Glomerular visceral epithelial cell (primary cell): ENCODE data around the gene CHTF18.
"Not testable (repeated sequence)": the region's sequence is repeated elsewhere in the genome, so short reads cannot be mapped to it uniquely, and the experiment has no call there.

Source experiments
- DNase-seq: peaks from one replicate; pipeline ENCODE4 v3.0.0-alpha.2; 2016; ENCODE audit errors: extremely low spot score

The CHTF18 gene

DNA sequence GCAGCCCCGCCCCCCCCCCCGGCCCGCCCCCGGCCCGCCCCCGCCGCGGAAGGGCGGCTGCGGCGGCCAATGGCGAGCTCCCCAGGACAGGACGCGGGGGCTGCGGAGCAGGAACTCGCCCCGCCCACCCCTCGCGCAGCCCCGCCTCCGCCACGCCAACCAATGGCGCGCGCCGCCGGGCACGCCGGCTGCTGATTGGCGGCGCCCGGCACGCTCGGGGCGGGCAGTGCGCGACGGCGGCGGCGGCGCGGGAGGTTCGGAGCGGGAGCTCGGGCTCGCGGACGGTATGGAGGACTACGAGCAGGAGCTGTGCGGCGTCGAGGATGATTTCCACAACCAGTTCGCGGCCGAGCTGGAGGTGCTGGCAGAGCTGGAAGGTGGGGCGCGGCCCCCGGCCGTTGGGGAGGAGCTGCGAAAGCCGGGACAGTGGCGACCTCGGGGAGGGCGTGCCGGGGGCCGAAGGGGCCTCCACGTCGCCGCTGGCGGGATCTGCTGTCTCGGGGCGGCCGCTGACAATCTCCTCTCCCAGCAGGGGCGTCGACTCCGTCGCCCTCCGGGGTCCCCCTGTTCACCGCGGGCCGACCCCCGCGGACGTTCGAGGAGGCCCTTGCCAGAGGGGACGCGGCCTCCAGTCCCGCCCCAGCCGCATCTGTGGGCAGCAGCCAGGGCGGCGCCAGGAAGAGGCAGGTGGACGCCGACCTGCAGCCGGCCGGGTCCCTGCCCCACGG, at the start of gene CHTF18:
Gene CHTF18, plus strand, starts transcription at position 222 of the 728 bp plus-strand sequence. Its CDS starts 65 bp downstream, at position 287.
- DNase-seq = peak; percentile 94

DNA sequence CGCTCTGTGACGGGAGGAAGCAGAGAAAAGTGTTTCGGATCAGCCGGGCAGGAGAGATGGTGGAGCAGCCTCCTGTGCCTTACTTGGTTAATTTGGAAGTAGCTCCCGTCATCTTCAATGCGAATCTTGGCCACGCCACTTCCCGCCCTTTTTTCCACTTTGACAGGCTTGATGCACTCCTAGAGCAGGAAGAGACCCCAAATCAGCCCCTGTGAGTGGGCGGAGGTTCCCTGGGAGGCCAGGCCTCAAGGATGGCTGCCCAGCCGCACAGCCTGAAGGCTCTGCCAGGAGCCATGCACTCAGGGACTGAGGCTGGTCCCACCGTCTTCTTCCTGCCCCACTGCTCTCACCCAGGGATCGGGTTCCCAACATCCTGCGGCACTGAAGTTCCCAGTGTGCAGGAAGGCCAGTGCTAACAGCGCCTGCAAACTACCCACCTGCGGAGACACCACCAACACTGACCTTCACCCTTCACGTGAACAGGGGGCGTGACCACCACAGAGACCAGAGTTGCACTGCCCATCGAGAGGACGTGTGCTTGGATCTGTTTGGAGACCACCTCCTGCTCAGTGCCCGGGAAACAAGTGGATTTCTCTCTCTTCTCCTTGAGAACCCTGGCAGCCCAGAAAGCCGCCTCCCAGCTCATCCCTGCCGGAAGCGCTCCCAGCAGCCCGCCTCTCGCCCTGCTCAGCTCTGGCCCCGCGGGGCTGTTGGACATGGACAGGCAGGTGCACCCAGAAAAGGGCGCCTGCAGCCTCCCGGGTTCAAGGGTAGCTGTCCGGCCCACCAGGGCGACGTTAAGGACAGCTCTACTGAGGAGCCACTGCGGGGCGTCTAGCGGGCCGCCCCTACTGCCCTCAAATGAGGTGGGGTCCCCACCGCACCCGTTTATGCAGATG, 48.6 kb upstream of the CHTF18 start:
- DNase-seq = no peak

DNA sequence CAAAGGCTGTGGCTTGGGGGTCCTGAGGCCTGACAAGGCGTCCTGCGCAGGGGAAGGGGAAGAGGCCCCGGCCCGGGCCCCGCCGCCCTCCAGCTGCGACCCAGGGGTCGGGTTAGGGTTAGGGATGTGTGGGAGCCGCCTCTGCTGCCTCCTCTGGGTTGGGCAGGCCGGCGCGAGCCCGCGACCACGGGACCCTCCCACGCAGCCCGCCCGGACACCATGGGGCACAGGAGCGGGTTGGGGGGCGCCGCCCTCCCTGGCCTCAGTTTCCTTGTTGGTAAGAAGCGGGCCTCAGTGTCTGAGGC, 48.0 kb upstream of the CHTF18 start:
- no peak for DNase-seq

DNA sequence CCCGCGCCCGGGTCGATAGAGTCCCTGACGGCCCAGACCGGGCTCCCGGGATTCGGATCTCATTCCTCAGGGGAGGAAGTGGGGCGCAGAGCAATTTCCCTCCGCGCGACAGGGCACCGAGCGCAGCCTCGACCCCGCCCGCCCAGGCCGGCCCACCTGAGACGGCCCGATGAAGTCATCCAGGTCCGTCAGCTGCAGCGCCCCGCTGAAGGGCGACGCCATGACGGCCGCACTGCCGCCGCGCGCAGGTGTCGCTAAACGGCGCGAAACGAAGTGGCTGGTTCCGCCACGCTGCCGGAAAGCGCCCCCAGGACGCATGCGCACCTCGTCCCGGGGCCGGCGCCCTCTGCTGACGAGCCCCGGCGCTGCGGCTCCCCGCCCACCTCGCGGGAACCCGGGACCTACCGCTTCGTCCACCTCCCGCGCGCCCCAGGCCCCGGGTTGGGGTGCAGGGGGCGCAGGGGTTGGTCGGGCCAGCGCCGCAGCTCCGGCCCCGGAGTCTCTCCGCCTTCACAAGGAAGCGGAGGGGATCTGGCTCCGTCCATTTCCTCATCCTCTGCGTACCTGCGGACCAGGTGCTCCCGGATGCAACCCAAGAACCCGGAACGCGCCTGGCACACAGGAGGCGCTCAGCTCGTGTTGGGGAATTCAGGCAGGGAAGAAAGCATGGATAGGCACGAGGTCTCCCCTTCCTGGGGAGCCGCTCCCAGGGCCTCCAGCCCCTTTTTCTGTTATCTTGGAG, 47.5 kb upstream of the CHTF18 start, which contains the start of gene CIAO3:
Gene CIAO3, minus strand, starts transcription at position 234 of the 742 bp plus-strand sequence. Its CDS starts 12 bp downstream, at position 222.
- peak; percentile 90 for DNase-seq

DNA sequence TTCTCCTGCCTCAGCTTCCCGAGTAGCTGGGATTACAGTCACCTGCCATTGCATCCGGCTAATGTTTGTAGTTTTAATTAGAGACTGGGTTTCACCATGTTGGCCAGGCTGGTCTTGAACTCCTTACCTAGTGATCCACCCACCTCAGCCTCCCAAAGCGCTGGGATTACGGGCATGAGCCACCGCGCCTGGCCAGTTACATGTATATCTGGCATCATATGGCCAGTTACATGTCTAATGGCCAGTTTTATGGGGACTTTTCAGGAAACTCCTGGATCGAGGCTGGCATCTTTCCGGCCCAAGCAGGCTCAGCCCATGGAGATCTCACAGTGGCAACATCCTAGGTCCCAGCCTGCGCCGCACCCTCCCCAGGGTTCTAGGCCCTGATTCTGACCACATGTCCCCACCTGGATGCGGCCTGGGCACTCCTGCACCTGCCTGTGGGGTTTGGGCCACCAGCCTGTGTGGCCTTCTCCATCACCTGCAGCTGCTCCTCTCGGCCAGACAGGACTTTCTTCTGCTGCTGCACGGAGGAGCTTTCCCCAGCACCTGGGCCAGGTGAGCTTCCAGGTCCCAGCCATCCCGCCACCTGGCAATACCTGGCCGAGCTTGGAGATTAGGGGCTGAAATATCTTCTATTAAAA, 46.3 kb upstream of the CHTF18 start:
- DNase-seq = no peak

DNA sequence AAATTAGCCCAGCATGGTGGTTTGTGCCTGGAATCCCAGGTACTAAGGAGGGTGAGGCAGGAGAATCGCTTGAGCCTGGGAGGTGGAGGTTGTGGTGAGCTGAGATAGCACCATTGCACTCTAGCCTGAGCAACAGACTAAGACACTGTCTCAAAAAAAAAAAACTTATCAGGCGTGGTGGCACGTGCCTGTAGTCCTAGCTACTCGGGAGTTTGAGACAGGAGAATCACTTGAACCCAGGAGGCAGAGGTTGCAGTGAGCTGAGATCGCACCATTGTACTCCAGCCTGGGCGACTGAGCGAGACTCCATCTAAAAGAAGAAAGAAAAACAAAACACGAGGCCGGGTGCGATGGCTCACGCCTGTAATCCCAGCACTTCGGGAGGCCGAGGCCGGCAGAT, 45.5 kb upstream of the CHTF18 start:
- DNase-seq = not testable (repeated sequence)

DNA sequence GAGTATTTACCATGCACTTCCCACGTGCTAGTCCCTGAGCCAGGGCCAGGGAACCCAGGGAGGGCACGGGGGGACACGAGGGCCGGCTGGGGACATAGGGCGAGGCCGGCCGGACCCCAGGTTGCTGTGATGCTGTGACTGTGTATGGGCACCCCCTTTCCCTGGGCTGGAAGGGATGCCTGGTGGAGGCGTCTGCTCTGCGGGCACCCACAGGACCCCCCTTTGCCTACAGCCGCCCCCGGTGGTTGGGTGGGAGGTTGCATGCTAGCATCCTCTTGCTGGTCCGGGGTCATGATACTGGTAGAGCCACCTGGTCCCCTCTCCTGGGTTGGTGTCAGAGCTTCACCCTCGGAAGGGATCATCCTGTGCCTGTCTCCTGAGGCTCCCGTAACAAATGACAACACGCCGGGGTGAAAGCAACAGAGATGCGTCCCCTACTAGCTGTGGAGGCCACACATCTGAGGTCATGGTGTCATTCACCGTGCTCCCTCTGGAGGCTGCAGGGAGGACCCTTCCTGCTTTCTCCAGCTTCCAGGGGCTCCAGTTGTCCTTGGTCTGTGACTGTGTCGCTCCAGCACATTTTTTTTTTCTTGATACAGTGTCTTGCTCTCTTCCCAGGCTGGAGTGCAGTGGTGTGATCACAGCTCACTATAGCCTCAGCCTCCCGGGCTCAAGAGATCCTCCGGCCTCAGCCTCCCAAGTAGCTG, 44.5 kb upstream of the CHTF18 start:
- no peak for DNase-seq

DNA sequence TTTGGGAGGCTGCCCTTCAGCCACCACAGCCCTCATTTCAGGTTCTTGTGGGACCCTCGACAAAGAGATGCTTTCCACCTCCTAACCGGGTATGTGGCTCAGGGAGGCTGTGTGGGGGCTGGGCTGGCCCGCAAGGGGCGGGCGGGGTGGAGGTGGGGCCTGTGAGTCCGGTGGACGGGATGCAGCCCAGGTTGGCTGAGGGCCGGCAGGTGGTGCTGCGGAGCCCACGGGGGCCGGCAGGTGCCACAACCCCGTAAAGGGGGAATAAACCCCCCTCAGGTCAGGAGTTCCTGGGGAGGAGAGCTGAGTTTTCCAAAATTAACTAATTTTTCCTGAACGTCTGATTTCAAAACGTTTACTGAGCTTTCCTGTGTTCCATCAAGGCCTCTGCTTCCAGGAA, 42.7 kb upstream of the CHTF18 start:
- no peak for DNase-seq

DNA sequence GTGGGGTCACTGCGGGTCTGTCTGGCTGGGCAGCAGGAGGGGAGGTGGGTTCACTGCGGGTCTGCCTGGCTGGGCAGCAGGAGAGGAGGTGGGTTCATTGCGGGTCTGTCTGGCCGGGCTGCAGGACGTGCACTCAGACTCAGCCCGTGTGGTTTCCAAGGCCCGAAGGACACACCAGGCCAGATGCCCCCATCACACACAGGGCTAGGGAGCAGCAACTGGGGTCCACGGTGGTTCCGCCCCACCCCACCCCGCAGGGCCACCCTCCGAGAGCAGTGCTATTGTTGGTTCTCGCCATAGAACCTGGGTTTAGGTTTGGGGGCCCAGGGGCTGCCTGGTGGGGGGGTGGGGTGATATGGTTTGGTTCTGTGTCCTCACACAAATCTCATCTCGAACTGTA, 41.8 kb upstream of the CHTF18 start:
- DNase-seq = no peak

DNA sequence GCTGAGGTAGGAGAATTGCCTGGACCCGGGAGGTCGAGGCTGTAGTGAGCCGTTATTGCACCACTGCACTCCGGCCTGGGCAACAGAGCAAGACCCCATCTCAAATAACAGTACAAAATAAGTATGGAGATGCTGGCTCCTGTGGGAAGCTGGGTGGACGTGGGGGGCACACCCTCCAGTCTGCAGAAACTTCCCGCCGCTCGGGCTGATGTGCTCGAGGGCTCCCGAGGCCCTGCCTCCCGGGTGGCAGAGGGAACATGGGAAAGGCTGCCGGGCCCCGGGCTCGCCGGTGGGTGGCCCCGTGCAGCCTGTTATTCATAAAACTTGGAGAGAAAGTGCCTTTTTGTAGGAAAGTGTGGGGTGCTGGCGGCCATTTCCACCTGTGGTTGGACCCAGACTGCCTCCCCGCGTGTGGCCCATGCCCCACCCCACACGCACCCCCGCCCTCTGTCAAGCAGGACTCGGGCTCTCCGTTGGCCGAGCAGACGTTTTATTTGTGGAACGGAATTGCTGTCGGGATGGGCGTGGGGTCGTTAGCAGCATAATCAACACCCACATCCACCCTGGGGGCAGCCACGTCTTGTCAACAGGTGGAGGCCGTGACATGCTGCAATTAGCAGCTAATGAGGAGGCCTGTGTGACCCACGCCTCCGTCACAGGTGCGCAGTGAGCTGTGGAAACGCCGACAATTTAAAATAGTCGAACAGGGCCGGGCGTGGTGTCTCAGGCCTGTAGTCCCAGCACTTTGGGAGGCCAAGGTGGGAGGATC, 40.3 kb upstream of the CHTF18 start:
- DNase-seq = no peak

DNA sequence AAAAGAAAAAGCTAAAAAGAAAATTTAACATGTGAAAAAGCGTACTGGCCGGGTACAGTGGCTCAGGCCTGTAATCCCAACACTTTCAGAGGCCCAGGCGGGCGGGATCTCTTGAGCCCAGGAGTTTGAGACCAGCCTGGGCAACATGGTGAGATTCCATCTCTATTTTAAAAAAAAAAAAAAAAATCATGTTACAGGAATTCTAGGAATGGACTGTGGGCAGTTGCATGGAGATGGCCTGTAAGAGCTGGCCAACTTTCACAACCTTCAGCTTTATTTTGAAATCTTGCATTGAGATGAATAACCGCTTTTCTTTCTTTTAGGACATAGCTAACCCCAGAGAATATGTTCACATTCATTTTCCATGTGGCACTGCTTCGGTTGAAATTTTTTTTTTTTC, 39.4 kb upstream of the CHTF18 start:
- no peak for DNase-seq

DNA sequence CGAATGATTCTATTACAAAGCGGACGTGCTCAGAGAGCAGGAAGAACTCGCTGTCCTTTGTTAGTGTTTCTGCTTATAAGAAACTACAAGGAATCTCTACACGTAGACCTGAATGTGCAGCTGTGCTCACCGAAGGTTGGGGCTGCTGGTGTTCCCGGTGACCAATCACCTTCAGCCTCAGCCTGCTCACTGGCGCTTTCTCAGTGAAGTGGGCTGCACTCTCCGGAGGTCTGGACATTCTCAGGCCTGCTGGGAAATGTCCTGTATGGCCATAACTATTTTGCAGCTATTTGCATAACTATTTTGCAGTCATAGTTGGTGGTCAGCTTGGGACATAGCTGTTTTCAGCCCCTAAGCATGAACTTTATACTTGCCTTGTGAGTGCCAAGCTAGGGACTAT, 37.9 kb upstream of the CHTF18 start:
- DNase-seq = no peak

DNA sequence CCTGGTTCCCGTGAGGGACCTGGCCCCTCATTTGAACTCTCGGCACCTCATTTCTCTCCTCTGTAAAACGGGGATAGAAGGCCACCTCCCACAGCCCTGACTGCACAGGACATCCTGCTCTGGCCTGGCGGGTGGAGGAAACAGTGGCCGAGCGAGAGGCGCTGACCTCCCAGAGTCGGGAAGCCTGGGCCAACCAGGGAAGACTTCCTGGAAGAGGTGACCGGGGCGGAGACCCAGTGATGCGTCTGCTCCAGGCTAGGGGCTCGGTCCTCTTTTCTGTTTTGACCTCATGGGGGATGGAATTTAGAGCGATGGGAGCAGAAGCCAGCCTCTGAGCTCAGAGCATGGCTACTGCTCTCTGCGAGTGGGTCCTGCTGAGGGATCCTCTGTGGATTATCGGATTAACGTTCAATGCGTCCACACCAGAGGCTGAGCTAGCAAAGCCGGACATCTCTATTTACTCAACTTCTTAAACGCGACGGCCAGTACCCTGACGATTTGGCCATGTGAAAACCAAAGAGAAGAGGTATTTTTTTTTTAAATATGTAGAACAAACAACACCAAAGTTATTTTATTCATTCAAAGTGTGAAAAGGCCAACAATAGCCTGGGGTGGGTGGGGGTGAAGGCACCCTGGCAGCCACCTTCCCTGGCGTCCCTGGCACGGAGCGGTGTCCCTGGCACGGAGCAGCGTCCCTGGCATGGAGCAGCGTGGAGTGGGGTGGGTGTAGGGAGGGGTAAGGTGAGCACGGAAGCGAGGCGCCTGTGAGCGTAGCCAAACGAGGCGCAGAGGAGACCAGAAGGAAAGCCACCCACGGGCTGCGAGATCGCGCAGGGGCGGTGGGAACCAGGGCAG, 37.0 kb upstream of the CHTF18 start:
- DNase-seq = no peak

DNA sequence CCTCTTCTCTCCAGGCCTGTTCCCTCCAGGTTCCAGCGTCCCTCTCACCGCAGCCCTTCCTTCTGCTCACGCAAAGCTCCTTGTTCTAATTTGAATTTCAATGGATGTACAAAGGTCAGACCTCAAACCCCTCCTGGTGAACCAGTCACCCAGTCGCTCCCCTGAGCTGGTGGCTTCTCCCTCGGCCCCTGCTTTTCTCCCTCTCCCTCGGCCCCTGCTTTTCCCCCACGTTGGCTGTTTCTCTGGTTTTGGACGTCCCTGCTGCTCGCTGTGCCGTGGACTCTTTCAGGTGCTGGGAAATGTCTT, 36.5 kb upstream of the CHTF18 start:
- no peak for DNase-seq

DNA sequence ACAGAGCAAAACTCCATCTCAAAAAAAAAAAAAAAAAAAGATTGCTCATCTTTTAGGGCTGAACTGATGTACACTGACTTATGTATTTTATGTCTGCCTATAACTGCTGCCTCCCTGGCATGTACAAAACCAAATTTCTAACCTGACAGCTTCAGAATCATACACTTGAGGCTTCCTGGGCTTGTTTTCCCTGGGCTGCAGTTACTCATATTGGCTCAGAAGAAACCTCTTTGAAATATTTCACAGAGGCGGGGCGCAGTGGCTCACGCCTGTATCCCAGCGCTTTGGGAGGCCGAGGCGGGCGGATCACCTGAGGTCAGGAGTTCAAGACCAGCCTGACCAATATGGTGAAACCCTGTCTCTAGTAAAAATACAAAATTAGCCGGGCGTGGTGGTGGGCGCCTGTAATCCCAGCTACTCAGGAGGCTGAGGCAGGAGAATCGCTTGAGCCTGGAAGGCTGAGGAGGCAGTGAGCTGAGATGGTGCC, 34.3 kb upstream of the CHTF18 start:
- not testable (repeated sequence) for DNase-seq

DNA sequence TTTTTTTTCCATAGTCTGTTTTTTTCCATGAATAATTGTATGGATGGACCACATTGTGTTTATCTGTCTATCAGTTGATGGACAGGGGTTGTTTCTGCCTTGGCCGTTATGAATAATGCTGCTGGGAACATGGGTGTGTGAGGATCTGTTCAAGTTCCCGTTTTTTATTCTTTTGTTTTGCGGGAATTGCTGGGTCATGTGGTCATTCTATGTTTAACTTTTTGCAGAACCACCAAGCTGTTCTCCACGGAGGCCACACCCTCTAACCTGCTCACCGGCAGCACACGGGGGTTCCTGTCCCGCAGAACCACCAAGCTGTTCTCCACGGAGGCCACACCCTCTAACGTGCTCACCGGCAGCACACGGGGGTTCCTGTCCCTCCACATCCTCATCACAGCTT, 33.8 kb upstream of the CHTF18 start:
- DNase-seq = no peak

DNA sequence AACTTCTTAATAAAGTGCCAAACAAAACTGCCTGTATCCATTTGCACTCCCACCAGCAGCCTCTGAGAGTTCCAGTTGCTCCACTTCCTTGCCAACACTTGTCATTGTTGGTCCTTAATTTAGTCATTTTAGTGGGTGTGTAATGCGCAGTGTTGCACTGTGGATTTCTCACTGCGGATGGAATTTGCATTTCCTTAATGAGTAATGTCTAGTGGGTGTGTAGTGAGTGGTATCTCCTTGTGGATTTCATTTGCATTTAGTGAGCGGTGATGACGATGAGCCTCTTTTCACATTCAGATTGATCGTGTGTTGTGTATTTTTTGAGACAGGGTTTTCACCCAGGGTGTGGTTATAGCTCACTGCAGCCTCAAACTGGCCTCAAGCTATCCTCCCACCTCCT, 32.0 kb upstream of the CHTF18 start:
- DNase-seq = no peak

DNA sequence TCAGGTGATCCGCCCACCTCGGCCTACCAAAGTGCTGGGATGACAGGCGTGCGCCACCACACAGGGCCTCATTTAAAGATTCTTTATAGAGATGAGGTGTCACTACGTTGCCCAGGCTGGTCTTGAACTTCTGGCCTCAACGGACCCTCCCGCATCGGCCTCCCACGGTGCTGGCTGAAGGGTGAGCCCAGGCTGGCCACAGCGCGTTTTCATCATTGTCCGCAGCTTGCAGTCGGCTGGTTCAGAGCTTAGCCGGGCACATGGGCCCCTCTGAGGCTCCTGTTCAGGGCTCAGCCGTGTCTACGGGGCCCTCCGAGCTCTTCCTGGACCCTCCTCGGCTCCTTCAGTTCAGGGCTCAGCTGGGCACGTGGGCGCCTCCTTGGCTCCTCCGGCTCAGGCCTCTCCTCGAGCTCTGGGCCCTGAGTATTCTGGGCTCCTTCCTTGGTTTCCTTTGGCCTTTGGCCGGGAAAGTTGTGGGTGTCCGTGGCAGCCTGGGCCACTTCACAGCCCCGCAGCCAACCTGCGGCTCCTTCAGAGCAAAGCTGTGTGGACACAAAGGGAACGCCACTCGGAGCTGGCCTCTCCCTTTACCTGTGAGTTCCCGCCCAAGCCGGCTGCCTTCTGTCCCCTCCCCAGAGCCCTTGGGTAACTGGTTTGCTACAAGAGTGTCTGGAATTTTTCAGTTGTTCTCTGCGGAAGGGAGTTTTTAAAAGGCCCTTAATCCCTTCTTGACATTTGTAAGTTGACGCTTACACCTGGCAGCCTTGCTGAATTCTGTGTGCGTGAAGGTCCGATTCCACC, 29.1 kb upstream of the CHTF18 start:
- no peak for DNase-seq

DNA sequence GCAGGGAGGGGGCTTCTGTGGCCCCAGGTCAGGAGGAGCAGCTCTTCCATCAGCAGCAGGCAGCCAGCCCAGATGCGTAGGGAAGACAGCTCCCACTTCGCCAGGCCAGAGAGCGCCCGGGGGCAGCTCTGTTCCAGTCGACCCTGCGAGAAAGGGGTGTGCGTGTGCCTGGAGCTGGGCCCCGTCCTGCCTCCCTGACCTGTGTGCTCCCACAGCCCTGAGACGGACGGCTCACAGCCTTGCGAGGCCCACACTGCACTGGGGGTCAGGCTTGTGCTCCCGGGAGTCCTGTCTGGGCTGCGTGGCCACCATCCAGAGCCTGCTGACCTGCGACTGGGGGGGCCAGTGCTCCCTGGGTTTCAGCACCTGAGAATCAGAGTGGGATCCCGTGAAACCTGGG, 28.4 kb upstream of the CHTF18 start:
- no peak for DNase-seq
